ENCODE data around the gene NAALADL2.

DNA sequence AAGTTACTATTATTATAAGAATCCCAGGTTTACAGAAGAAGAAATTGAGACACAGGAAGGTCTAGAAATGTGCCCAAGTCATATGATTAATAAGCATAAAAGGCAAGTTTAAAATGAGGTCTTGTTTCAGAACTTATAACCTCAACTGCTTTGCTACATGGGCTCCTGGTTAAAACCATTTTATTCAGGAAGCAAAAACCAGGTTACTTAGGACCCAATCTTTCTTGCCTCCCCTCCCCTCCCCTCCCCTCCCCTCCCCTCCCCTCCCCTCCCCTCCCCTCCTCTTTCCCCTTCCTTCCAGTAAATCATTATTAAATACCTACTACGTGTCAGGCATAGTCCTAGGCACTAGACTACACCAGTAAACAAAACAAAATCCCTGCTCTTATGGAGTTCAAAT lies 93.9 kb downstream of the NAALADL2 start:
- TF ChIP-seq, protein P1, sequence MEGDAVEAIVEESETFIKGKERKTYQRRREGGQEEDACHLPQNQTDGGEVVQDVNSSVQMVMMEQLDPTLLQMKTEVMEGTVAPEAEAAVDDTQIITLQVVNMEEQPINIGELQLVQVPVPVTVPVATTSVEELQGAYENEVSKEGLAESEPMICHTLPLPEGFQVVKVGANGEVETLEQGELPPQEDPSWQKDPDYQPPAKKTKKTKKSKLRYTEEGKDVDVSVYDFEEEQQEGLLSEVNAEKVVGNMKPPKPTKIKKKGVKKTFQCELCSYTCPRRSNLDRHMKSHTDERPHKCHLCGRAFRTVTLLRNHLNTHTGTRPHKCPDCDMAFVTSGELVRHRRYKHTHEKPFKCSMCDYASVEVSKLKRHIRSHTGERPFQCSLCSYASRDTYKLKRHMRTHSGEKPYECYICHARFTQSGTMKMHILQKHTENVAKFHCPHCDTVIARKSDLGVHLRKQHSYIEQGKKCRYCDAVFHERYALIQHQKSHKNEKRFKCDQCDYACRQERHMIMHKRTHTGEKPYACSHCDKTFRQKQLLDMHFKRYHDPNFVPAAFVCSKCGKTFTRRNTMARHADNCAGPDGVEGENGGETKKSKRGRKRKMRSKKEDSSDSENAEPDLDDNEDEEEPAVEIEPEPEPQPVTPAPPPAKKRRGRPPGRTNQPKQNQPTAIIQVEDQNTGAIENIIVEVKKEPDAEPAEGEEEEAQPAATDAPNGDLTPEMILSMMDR (IDR thresholded peaks at IDR 0.05; ENCODE audit: low read depth, low read length, missing input control) = no peak
- TF ChIP-seq EGR1 (IDR thresholded peaks at IDR 0.05; ENCODE audit: low read depth in 2 of 2) (no peak), YY1 (IDR thresholded peaks at IDR 0.05) (no peak), RAD21 (IDR thresholded peaks at IDR 0.05) (no peak), HNF4A (conservative IDR thresholded peaks at IDR 0.05) (no peak), RXRA (IDR thresholded peaks at IDR 0.05) (no peak), GABPA (IDR thresholded peaks at IDR 0.05 in 1 of 2, conservative IDR thresholded peaks at IDR 0.05 in 1 of 2) (no peak)
- TF ChIP-seq, protein P2, sequence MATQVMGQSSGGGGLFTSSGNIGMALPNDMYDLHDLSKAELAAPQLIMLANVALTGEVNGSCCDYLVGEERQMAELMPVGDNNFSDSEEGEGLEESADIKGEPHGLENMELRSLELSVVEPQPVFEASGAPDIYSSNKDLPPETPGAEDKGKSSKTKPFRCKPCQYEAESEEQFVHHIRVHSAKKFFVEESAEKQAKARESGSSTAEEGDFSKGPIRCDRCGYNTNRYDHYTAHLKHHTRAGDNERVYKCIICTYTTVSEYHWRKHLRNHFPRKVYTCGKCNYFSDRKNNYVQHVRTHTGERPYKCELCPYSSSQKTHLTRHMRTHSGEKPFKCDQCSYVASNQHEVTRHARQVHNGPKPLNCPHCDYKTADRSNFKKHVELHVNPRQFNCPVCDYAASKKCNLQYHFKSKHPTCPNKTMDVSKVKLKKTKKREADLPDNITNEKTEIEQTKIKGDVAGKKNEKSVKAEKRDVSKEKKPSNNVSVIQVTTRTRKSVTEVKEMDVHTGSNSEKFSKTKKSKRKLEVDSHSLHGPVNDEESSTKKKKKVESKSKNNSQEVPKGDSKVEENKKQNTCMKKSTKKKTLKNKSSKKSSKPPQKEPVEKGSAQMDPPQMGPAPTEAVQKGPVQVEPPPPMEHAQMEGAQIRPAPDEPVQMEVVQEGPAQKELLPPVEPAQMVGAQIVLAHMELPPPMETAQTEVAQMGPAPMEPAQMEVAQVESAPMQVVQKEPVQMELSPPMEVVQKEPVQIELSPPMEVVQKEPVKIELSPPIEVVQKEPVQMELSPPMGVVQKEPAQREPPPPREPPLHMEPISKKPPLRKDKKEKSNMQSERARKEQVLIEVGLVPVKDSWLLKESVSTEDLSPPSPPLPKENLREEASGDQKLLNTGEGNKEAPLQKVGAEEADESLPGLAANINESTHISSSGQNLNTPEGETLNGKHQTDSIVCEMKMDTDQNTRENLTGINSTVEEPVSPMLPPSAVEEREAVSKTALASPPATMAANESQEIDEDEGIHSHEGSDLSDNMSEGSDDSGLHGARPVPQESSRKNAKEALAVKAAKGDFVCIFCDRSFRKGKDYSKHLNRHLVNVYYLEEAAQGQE (IDR thresholded peaks at IDR 0.05) = no peak
- TF ChIP-seq, protein P3, sequence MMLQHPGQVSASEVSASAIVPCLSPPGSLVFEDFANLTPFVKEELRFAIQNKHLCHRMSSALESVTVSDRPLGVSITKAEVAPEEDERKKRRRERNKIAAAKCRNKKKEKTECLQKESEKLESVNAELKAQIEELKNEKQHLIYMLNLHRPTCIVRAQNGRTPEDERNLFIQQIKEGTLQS (IDR thresholded peaks at IDR 0.05) = no peak

All from liver (tissue), 3 donors.